ENCODE results near the gene PEPD.

GRCh38 chr19:33348301-33349010 is 173.1 kb downstream of the PEPD start:
- no peak for TF ChIP-seq CTCF (IDR thresholded peaks at IDR 0.05)
- TF ChIP-seq POLR2A (IDR thresholded peaks at IDR 0.05): no peak
